Measurements from ENCODE around the gene PHYH. TPM values are rescaled to one million over a fixed set of nuclear protein-coding genes. Genes with fewer than 3 reads are reported as not detected.

The PHYH gene
- total RNA-seq, 1 donor from 2014 or later: 8.3 TPM

DNA sequence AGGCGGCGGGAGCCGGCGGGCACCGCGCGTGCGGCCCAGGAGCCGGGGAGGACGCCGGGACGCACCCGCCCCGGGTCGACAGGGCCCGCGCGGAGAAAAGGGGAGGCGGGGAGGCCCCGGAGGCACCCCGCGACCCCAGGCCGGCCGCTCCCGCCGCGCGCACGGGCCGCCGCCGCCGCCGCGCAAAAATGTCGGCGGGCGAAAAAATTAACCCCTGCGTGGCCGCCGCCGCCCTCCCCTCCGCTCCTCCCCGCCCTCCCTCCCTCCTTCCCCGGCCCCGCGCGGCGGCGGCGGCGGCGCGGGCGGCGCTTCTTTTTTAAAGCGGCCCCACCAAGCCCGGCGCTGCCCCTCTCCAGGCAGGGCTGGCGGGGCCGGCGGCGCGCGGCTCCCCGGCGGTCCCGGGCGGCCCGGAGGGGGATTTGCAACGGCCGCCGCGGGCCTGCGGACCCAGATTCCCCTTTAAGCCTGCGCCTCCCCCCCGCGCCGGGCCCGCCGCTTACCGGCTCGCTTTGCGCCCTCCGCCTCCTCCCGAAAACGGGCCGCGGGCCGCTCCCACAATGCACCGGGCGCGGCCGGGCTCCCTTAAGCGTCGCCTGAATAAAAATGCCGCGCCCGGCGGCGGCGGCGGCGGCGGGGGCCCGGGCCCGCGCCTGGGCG, 47.8 kb upstream of the PHYH start:
- Mint-ChIP-seq H3K9me3 (ENCODE audit: unreplicated experiment) (peaks cover 3% of the 10 kb centered on the region), H3K4me1 (ENCODE audit: low read depth, unreplicated experiment) (peaks cover 1% of the 10 kb centered on the region), H3K27ac (ENCODE audit: unreplicated experiment) (no peak overlapping the region), H3K4me3 (ENCODE audit: unreplicated experiment) (no peak overlapping the region), H3K36me3 (ENCODE audit: low read depth, unreplicated experiment) (peaks cover 6% of the 10 kb centered on the region), H3K27me3 (ENCODE audit: low read depth, unreplicated experiment) (peaks cover 21% of the 10 kb centered on the region)
- Histone ChIP-seq H3K4me2 (ENCODE audit: low read length) (peak overlapping the region; percentile 86), H3K9me3 (ENCODE audit: insufficient read depth, low read depth, low read length) (no peaks in the 10 kb centered on the region), H3K9ac (ENCODE audit: low read length) (peak overlapping the region; percentile 89), H3K4me3 (ENCODE audit: insufficient read depth, low read depth, low read length) (peak overlapping the region; percentile 71), H3K79me2 (ENCODE audit: insufficient read depth, low read length) (peaks cover 43% of the 10 kb centered on the region), H4K20me1 (ENCODE audit: insufficient read depth, low read length) (peaks cover 11% of the 10 kb centered on the region), H2AFZ (ENCODE audit: low read depth, low read length) (no peak overlapping the region), H3K36me3 (ENCODE audit: insufficient read depth, low read length) (no peaks in the 10 kb centered on the region), H3K4me1 (ENCODE audit: insufficient read depth, low read length) (peaks cover 13% of the 10 kb centered on the region), H3K27ac (ENCODE audit: low read depth, low read length) (peak overlapping the region; percentile 60), H3K27me3 (ENCODE audit: insufficient read depth, low read length) (peaks cover 15% of the 10 kb centered on the region)
- DNase-seq (ENCODE audit: low read depth): peak; percentile 51
- TF ChIP-seq EZH2 (IDR thresholded peaks at IDR 0.05; ENCODE audit: insufficient read depth, low read length) (no peak), CTCF (IDR thresholded peaks at IDR 0.05; ENCODE audit: insufficient read depth, low read depth, low read length) (no peak)
- no peak for FAIRE-seq

DNA sequence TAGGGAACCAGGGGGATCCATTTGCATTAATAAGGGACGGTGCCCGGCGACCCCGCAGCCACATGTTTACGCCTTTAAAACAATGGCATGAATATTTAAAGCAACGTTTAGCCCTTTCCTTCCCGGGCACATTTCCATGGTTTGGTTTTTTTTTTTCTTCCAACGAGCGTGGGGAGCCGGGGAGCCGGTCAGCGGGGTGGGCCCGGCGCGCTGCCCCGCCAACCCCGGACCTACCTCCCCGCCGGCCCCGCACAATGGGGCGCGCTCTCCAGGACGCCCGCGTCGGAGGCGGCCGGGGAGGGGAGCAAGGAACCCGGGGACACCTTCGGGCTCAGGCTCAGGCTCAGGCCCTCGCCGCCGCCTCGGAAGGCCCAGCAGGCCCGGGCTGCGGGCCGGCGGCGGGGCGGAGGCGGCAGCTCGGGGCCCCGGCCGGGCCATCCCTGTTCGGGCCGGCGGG, 47.2 kb upstream of the PHYH start:
- H3K36me3 ChIP-seq (ENCODE audit: insufficient read depth, low read length): no peaks in the 10 kb centered on the region
- DNase-seq (ENCODE audit: low read depth): no peak
- Mint-ChIP-seq H3K27me3 (ENCODE audit: low read depth, unreplicated experiment) (peaks cover 16% of the 10 kb centered on the region), H3K4me1 (ENCODE audit: low read depth, unreplicated experiment) (peaks cover 1% of the 10 kb centered on the region), H3K4me3 (ENCODE audit: unreplicated experiment) (peak overlapping the region; percentile 94), H3K27ac (ENCODE audit: unreplicated experiment) (peak overlapping the region; percentile 87), H3K36me3 (ENCODE audit: low read depth, unreplicated experiment) (peaks cover 6% of the 10 kb centered on the region), H3K9me3 (ENCODE audit: unreplicated experiment) (peaks cover 3% of the 10 kb centered on the region)
- no peak for FAIRE-seq
- H3K27me3 ChIP-seq (ENCODE audit: insufficient read depth, low read length): peaks cover 10% of the 10 kb centered on the region
- TF ChIP-seq EZH2 (IDR thresholded peaks at IDR 0.05; ENCODE audit: insufficient read depth, low read length) (no peak), CTCF (IDR thresholded peaks at IDR 0.05; ENCODE audit: insufficient read depth, low read depth, low read length) (no peak)
- peaks cover 48% of the 10 kb centered on the region for H3K79me2 ChIP-seq (ENCODE audit: insufficient read depth, low read length)
- H3K4me3 ChIP-seq (ENCODE audit: insufficient read depth, low read depth, low read length): peak overlapping the region; percentile 71
- H3K27ac ChIP-seq (ENCODE audit: low read depth, low read length): peak overlapping the region; percentile 60
- peaks cover 11% of the 10 kb centered on the region for H4K20me1 ChIP-seq (ENCODE audit: insufficient read depth, low read length)
- peak overlapping the region; percentile 86 for H3K4me2 ChIP-seq (ENCODE audit: low read length)
- peak overlapping the region; percentile 89 for H3K9ac ChIP-seq (ENCODE audit: low read length)
- H3K4me1 ChIP-seq (ENCODE audit: insufficient read depth, low read length): peaks cover 13% of the 10 kb centered on the region
- H2AFZ ChIP-seq (ENCODE audit: low read depth, low read length): peak overlapping the region; percentile 4
- no peaks in the 10 kb centered on the region for H3K9me3 ChIP-seq (ENCODE audit: insufficient read depth, low read depth, low read length)

All from astrocyte (in vitro differentiated cells and primary cell).